ENCODE results near the gene SLC5A12.

SLC5A12 gene

DNA sequence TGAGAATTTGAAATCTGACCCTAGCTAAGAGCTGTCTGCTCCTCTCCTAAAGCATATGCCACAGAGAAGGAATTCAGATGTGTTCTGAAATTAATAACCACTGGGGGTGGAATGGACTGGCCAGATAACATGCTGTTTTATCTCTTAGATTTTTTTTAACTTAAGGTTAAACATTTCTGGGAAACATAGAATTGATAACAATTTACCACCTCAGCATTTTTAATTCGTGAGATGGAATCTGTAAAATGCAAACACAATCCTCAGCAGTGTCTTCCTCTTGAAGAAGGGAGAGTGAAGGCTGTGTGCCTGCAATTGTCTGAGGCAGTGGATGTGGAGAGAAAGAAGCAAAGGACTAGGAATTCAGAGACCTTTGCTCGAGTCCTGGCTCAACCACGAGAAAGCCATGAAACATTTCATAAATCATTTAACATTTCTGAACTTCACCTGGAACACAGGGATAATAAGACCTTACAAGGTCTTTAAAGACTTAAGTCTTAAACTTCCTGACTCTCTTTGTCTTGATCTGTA, at the start of gene SLC5A12:
SLC5A12 (minus strand) TSS at position 113 of the 528 bp plus-strand sequence. CDS start 346 bp downstream, outside the sequence.
- DNase-seq, result no peak

- DNase-seq, result no peak
Observed at GRCh38 chr11:26769027-26769426, 47.2 kb upstream of the SLC5A12 start.

GRCh38 chr11:26767060-26767459, 45.2 kb upstream of the SLC5A12 start:
- no peak for DNase-seq

DNA sequence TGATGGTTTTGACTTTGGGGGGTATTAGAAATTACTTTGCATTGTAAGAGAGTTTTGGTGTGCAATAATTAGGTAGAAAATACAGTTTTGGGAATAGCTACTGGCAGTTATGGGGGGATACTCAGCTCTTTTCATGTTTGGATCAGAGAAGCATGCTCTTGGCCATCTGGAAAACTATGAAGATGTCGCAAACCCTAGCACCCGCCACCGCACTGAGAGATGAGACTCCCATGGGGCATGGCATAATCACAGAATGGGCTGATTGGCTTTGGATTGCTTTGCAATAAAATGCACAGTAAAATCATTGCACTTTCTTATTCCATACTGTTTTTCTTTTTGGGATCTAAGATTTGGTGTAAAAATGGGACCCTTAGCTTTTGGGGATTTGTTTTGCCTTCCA, 43.5 kb upstream of the SLC5A12 start:
- no peak for DNase-seq

DNA sequence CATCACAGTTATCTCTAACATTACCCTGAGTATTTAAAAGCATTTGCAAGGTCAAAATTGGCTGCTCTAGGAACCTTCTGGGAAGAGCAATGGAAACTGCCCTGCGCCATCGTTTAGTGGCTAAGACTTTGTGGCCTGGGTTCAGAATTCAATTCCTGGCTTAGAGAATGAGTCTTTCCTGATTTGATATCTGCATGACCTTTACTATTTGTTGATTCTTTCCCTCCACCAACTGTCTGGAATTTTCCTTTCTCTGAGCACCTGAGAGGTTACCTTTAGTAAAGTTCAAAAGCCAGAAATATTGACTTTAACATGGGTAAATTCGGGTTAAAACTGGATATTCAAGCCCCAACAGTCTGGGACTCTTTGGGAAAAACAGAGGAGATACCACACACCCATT, 43.0 kb upstream of the SLC5A12 start:
- DNase-seq, result no peak

DNA sequence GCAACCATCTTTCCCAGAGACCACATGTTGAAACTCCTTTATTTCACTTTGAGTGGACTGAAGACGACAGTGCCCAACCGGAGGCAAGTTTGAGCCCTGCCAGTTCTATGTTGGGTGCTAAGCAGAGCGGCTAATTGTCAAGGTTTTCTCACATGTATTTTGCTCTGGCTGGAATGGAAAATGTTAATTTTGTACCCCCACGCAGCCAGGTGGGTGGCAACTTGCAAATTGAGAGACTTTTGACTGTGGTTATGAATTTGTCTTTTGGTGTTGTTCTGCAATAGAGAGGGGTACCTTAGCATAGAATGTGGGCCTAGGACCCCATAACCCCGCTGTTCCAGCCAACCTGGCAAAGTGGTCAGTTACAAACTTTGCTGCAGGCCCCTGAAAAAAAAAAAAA, 42.5 kb upstream of the SLC5A12 start:
- DNase-seq, result no peak

GRCh38 chr11:26762089-26762488, 40.2 kb upstream of the SLC5A12 start:
- DNase-seq, result no peak

- no peak for DNase-seq
Observed at GRCh38 chr11:26761361-26761809, 39.5 kb upstream of the SLC5A12 start.

DNA sequence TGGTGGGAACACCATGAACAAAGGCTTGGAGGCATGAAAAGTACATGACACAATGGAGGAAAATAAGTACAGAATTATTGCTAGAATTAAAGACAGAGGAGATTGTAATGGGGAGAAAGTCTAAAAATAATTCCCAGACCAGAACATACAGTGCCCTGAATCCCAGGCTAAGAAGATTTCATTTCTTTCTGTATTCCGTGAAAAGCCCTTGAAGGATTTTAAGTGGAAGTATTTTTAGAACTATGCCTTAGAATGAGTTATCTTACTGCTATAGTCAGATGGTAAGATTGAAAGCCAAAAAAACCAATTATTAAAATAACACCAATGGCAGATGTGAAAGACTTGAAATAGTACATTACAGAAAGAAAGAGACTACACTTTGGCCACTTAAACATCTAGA, 36.1 kb upstream of the SLC5A12 start:
- no peak for DNase-seq

- no peak for DNase-seq
Observed at GRCh38 chr11:26755762-26756161, 33.9 kb upstream of the SLC5A12 start.

DNA sequence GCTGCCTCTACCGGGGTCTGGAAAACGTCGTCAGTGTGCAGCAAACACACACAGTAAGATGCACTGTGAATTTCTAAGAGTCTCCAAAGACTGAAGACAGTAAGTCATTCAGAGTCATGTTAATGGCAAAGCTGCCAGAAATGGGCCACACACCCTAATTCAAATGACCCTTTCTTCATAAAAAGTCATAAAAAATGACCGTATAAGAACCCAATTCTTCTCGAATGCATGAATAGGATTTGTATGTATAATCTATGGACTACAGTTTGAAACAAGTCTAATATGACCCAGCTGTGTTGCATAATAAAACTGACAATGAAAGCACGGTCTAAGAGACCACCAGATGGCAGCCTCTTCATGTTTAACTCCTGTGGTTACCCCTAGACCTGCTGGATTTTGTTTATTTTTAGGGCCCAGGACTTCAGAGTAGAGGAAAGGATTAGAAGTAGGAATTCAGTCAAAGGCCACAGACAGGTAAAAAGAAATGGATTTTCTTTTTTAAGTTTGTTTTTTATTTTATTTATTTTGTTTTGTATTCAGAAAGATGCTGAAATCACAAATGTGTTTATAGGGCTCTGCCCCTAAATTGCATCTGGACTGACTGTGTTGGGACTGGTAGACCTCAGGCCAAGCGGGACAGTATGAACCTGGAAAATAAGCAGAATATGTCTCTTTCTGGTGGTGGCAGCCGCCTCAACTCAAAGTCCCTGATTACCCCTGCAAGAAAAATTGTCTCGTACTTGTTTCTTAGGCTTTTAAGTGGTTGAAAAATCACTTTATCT, 32.1 kb upstream of the SLC5A12 start:
- DNase-seq, result peak; percentile 42

- DNase-seq, result no peak
Observed at GRCh38 chr11:26749927-26750326, 28.1 kb upstream of the SLC5A12 start.

DNA sequence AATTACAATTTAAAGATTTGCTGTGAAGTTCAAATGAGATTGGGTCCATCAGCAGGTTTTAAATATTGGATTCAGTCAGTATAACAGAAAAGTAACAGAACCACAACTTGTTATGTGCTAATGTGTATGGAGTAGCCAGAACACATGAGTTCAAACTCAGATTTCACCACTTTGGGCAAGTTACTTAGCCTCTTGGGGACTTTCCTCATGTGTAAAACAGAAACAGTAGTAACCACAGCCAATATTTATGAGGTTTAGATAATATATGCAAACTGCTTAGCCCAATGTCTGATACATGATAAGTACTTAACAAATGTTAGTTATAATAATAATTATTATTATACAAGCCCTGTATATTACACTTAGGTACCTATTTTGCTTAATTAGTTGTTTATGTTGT, 21.8 kb upstream of the SLC5A12 start:
- DNase-seq, result no peak

- no peak for DNase-seq
Observed at GRCh38 chr11:26742966-26743365, 21.1 kb upstream of the SLC5A12 start.

- no peak for DNase-seq
Observed at GRCh38 chr11:26741036-26741435, 19.2 kb upstream of the SLC5A12 start.

- no peak for DNase-seq
Observed at GRCh38 chr11:26739366-26740073, 17.7 kb upstream of the SLC5A12 start.

DNA sequence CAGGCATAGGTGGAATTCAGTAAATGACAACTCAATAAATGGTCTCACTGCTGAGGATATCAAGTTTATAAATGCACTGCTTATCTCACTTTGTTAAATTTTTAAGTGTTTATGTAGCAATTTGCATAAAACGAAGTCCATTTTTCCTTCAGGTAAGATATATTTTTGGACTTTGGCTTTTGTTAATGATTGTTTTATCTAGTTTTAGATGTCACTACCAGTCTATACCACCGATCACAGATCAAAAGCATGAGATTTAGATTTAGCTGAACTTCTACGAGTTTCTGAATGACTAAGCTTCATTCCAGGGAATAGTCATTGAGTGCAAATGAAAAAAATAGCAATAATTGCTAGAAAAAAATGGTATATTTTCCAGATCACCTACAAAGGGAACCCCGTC, 12.8 kb upstream of the SLC5A12 start:
- DNase-seq, result no peak

DNA sequence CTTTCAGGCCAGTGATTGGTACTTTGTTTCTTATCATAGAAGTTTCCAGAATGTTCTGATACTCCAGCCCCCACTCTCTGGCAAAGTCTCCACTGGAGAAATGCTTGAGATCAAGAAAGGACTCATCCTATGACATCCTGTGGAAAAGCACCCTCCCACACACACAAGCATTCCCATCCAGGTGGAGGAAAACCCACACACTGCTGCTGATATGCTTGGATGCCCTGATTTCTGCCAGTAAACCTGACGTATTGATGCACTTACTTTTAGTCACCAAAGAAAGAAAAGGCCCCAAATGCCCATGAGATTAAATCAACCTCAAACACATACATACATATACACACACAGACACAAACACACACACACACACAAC, 9.2 kb upstream of the SLC5A12 start:
- DNase-seq, result no peak

DNA sequence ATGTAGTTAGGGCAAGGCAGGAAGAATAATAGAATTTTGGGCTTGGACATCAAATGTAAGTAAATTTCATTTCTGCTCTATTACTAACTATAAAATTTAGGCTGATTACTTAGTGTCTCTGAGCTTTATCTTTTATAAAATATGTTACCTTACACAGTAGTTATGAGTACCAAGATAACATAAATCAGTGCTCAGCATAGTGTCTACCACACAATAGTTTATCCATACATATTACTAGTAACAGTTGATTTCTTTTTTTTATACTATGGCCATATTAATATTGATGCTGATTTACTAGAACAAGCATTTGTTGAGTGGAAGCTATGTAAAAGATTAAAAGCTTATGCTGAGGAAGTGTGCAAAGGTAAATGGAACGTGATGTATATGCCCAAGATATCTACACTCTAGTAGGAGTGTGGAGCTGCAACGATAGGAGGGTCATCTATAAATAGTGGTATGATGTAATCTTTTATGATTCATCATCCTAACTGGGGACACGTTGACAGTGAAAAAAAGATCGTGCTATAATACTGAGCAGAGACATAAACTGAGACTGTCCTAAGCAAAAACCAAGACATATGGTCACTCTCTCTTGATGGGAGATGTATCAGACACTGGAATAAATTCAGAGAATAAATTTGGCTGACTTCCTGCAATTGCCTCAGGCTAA, 8.7 kb upstream of the SLC5A12 start:
- no peak for DNase-seq

DNA sequence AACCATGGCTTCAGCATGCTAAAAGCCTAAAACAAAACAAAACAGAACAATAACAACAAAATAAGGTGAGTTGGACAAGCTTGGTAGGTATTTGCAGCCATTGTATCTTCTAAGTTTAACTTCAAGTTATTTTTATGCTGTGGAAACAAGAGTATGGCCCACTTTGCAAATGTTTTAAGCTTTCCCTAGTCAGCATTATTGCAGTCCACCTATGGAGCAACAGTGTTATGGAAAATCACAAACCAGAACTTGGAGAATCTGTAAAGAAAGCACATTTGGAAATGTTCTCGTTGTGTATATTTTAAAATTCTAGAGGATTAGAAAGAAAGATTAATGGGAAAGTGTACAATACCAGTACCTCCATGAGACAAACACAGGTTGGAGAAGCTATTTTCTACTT, 7.4 kb upstream of the SLC5A12 start:
- DNase-seq, result no peak

- DNase-seq, result no peak
Observed at GRCh38 chr11:26726960-26727359, 5.1 kb upstream of the SLC5A12 start.

DNA sequence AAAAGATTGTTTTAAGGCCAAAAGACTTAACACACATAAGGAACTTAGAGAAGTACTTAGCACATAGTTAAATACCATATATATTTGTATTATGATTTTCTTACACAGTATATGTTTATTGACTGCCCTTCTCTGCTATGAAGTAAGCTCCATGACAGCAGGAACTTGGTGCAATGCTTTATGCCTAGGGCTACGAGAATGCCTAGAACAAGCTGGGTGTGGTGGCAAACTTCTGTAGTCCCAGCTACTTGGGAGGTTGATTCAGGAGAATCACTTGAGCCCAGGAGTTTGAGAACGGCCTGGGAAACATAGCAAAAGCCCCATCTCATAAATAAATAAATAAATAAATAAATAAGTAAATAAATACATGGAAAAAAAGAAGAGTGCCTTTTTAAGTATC, 1.9 kb downstream of the SLC5A12 start:
- no peak for DNase-seq

- no peak for DNase-seq
Observed at GRCh38 chr11:26719289-26719973, 2.4 kb downstream of the SLC5A12 start.
